ENCODE measurements around the gene ADCY5.

DNA sequence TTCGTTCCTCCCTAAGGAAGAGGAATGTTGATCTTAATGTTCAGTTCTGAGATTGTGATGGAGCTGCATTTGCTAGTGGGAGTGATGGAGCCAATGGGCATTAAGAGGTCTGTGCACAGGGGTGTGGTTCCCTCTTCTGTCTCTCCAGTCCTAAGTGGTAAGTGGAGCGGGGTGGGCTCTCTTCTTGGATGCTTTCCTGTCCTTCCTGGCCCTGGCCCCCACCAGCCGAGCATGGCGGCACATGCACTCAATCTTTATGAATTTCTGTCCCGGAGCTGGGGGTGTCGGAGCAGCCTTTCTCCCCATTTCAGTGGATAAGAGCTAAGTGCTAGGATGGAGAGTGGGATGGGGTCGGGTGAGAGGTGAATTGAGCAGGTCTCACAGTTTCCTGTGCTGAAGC, 37.6 kb upstream of the ADCY5 start:
- TF ChIP-seq, protein P1, sequence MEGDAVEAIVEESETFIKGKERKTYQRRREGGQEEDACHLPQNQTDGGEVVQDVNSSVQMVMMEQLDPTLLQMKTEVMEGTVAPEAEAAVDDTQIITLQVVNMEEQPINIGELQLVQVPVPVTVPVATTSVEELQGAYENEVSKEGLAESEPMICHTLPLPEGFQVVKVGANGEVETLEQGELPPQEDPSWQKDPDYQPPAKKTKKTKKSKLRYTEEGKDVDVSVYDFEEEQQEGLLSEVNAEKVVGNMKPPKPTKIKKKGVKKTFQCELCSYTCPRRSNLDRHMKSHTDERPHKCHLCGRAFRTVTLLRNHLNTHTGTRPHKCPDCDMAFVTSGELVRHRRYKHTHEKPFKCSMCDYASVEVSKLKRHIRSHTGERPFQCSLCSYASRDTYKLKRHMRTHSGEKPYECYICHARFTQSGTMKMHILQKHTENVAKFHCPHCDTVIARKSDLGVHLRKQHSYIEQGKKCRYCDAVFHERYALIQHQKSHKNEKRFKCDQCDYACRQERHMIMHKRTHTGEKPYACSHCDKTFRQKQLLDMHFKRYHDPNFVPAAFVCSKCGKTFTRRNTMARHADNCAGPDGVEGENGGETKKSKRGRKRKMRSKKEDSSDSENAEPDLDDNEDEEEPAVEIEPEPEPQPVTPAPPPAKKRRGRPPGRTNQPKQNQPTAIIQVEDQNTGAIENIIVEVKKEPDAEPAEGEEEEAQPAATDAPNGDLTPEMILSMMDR (IDR thresholded peaks at IDR 0.05; ENCODE audit: low read length): no peak
- no peak for TF ChIP-seq EZH2 (IDR thresholded peaks at IDR 0.05; ENCODE audit: borderline replicate concordance, low read length)

All from OCI-LY1 (cell line).